ENCODE results near the gene UBE2E2. TPM values are rescaled to one million over a fixed set of nuclear protein-coding genes. Genes with fewer than 3 reads are reported as not detected.

UBE2E2 gene
- total RNA-seq, 1 donor from 2014 or later: 50.8 TPM

DNA sequence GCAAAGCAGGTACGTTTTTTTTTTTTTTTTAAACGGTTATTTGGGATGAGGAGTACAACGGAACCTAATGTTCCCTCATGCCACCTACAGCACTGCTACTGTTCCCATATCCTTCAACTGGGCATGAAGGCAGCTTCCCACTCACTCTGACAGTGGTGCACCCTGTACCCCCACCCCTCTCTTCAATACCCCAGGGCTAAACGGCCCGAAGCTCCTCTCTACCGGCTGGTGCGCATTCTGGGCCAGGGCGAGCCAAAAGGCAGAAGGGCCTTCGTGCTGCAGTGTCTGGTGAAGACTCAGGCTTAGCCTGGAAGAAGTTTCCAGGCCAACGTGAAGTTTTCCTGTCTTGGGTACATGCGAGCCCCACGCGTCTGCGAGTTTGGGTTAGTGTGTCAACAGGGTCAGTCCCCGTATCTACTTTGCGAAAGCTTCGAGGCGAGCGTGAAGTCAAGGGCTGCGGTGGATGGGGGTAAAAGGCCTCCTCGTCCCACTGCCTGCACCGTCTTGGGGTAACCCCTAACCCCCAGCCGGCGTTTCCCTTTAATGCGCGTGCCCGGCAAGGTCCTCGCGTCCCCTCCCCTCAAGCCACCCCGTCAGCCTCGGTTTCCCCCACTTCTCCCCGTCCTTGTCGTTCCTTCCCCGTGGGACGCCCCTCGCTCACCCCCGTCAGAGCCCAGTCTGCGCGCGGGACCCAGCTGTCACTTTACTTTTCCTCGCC is 765 bp upstream of the UBE2E2 start:
- Histone ChIP-seq H3K27ac (peak overlapping the region; percentile 86), H3K36me3 (no peaks in the 10 kb centered on the region), H3K9me3 (no peaks in the 10 kb centered on the region), H3K4me1 (peaks cover 16% of the 10 kb centered on the region), H3K27me3 (ENCODE audit: low read depth) (no peaks in the 10 kb centered on the region), H3K4me3 (peak overlapping the region; percentile 79)
- ATAC-seq: peak; percentile 44 to 45
- TF ChIP-seq, protein P1, sequence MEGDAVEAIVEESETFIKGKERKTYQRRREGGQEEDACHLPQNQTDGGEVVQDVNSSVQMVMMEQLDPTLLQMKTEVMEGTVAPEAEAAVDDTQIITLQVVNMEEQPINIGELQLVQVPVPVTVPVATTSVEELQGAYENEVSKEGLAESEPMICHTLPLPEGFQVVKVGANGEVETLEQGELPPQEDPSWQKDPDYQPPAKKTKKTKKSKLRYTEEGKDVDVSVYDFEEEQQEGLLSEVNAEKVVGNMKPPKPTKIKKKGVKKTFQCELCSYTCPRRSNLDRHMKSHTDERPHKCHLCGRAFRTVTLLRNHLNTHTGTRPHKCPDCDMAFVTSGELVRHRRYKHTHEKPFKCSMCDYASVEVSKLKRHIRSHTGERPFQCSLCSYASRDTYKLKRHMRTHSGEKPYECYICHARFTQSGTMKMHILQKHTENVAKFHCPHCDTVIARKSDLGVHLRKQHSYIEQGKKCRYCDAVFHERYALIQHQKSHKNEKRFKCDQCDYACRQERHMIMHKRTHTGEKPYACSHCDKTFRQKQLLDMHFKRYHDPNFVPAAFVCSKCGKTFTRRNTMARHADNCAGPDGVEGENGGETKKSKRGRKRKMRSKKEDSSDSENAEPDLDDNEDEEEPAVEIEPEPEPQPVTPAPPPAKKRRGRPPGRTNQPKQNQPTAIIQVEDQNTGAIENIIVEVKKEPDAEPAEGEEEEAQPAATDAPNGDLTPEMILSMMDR (IDR thresholded peaks at IDR 0.05): no peak
- DNase-seq: no peak
- intact Hi-C loops (cut with DNase I): no loop called here

DNA sequence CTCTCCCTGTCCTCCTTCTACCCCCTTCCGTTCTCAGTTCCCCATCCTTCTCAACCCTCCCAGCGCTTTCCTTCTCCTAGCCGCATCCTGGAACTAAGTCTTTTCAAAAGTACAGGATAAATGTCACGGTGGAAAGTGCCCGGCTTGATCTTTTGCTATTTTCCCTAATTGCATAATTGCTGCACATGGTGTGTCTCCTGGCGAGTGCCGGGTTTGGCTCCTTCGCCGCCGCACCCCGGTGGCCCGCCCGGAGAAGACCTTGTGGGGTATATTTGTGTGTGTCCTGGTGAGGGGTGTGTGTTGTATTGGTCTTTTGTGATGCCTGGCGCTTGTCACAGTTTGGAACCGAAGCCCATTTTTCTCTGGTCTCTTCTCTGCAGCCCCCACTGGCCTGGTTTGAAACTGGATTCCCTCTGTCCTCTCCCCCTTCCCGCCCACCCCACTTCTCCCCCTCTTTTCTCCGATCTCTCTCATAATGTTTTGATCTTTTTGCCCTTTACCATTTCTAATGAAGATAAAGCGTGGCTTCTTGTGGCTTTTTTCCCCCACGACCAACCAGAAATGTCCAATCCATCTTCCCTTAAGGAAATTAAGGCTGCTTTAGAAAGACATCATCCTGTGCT is 692 bp downstream of the UBE2E2 start:
- H3K27me3 ChIP-seq (ENCODE audit: low read depth): no peaks in the 10 kb centered on the region
- no peaks in the 10 kb centered on the region for H3K9me3 ChIP-seq
- H3K4me1 ChIP-seq: peaks cover 16% of the 10 kb centered on the region
- H3K36me3 ChIP-seq: no peaks in the 10 kb centered on the region
- ATAC-seq (peak; percentile 6 to 40), DNase-seq (peak; percentile 50)
- intact Hi-C loops (cut with DNase I): no loop called here
- peak overlapping the region; percentile 86 for H3K27ac ChIP-seq
- H3K4me3 ChIP-seq: peak overlapping the region; percentile 79
- TF ChIP-seq, protein P1 (IDR thresholded peaks at IDR 0.05): no peak

DNA sequence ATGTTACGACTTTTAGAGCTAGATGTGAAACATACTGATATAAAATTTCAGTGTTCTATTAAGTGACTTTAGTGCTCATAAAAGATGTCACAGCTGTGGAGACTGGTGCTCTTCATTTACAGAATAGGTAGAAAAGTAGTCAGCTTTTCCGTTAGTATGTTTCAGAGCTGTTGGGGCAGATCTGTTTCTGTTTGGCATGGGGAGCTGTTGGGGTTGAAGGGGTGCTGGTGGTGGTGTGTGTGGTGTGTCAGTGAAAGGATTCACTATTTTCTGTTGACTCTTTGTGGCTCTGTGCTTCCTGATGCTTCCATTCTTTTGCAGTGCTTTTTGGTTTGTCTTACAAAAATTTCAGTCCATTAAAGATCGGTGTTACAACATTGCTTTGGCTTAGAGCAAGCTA is 3.2 kb downstream of the UBE2E2 start:
- no peak for DNase-seq
- H3K27me3 ChIP-seq (ENCODE audit: low read depth): no peaks in the 10 kb centered on the region
- TF ChIP-seq, protein P1 (IDR thresholded peaks at IDR 0.05): no peak
- intact Hi-C loops (cut with DNase I): no loop called here
- no peak overlapping the region for H3K4me3 ChIP-seq
- H3K4me1 ChIP-seq: peaks cover 16% of the 10 kb centered on the region
- no peak overlapping the region for H3K27ac ChIP-seq
- ATAC-seq: no peak
- H3K9me3 ChIP-seq: no peaks in the 10 kb centered on the region
- no peaks in the 10 kb centered on the region for H3K36me3 ChIP-seq

DNA sequence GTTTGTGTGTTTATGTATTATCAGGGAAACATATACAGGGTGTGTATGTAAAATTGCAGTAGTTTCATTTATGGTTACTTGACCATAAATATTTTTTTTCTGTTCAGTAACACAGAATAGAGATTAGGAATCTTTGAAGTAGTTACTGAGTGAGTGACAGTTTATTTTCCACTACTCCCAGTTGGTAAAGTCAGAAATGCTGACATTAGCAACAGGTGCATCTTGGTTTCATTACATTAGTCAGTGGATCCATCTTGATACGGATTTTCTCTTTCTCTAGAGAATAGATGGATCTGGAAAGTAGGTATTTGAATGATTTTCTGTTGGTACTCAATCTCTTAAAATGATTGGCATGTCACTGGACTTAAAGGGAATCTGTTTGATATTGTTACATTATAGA is 6.0 kb downstream of the UBE2E2 start:
- Histone ChIP-seq H3K27ac (no peak overlapping the region), H3K36me3 (no peaks in the 10 kb centered on the region), H3K27me3 (ENCODE audit: low read depth) (no peaks in the 10 kb centered on the region), H3K9me3 (no peaks in the 10 kb centered on the region), H3K4me3 (no peak overlapping the region), H3K4me1 (peaks cover 9% of the 10 kb centered on the region)
- intact Hi-C loops (cut with DNase I): no loop called here
- TF ChIP-seq, protein P1 (IDR thresholded peaks at IDR 0.05): no peak
- ATAC-seq (no peak), DNase-seq (no peak)

DNA sequence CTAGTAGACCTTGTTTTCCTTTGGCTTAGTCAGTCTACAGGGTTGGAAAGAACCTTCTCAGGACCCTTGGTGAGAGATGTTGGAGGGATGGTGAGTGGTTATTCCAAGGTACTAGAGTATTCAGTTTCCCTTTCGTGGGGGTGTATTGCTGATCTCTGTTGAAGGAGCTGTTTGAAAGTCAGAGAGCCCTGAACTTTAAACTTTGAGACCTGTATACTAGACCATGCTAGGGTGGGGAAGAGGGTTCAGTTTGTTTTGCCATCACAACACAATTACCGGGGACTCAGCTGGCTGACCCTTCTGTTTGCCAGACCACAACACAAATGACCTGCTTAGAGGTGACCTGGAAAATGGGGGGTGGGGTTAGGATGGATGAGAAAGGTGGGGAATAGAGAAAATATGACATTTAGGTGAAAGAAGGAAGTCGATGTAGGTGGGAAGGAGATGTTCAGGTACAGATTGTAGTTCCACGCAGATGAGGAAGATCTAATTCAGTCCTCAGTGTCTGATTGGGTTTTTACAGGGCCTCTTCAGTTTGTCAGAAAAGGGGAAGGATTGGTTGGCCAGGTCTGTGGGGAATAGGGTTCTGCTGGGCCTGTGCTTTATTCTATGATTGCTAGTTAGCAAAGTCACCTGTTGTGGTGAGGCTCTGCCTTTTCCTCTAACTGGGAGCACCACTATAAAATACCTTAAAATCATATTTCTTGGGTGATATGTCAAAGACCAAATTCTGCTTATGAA is 6.8 kb downstream of the UBE2E2 start:
- intact Hi-C loops (cut with DNase I): no loop called here
- H3K4me3 ChIP-seq: no peak overlapping the region

More for the DNA sequence above, 6.8 kb downstream of the UBE2E2 start:
- H3K27me3 ChIP-seq (ENCODE audit: low read depth): no peaks in the 10 kb centered on the region
- ATAC-seq (no peak), DNase-seq (no peak)
- peaks cover 1% of the 10 kb centered on the region for H3K4me1 ChIP-seq
- TF ChIP-seq, protein P1 (IDR thresholded peaks at IDR 0.05): no peak
- no peak overlapping the region for H3K27ac ChIP-seq
- no peaks in the 10 kb centered on the region for H3K9me3 ChIP-seq
- H3K36me3 ChIP-seq: no peaks in the 10 kb centered on the region

Data from lower lobe of right lung (tissue), 2 donors.